K562 (cell line): ENCODE measurements around the gene CSMD2. TPM values are rescaled to one million over a fixed set of nuclear protein-coding genes. Genes with fewer than 3 reads are reported as not detected.

Source experiments
- ATAC-seq: fragments of 200-7000 bp; cut with Tn5 transposase; 3 replicates; pipeline ENCODE4 v1.9.1; 2020; ENCODE audit warnings: moderate library complexity
- BruUV-seq: library from RNA; stranded (reverse); fragments of 400-500 nt; replicated peaks from 2 replicates; lab custom pipeline; 2021; lab: Mats Ljungman, UMichigan
- CTCF ChIA-PET: fragments of 300-600 bp; formaldehyde crosslinking; extraction: SDS; loops from one replicate; lab custom pipeline; 2021; ENCODE audit warnings: low intra/inter-chr PET ratio; lab: Yijun Ruan, JAX
- POLR2A ChIA-PET: fragments of 300-600, 350-650 bp; sonication (Branson Sonifier 250); formaldehyde crosslinking; extraction: SDS; loops from one replicate; lab custom pipeline; 2021; ENCODE audit warnings: antibody characterized with exemption, inconsistent platforms; lab: Yijun Ruan, JAX
- DNase-seq, 4 experiments: peaks; one replicate each; pipeline versions ENCODE4 v3.0.0 to v3.0.0-alpha.2; 2011 to 2018; ENCODE audit warnings: low spot score in 3 of 4, mixed read lengths in 3 of 4; ENCODE audit errors: extremely low read depth in 1 of 4
- FAIRE-seq: peaks from 2 replicates; lab custom pipeline; 2011; peaks lifted over from hg19 to GRCh38; lab: Jason Lieb, UNC
- H2AFZ ChIP-seq: 2 replicates; pipeline ENCODE4 v1.6.0; 2011; ENCODE audit warnings: low read depth, low read length, control low read depth, inconsistent platforms
- H3K27ac ChIP-seq: fragments of 200-600 bp; 3 replicates; pipeline ENCODE4 v1.8.0; 2011; ENCODE audit warnings: low read depth, mild to moderate bottlenecking, control low read depth, inconsistent platforms, low read length, moderate library complexity, mixed read lengths; ENCODE audit errors: extremely low read depth
- H3K27me3 ChIP-seq, 2 experiments: fragments of 300-600 bp in 1 of 2; 2 replicates in 1 of 2; 3 replicates in 1 of 2; pipeline versions ENCODE4 v1.6.0 to v1.8.0; 2011; ENCODE audit warnings: inconsistent platforms in 2 of 2, low read length in 2 of 2, mild to moderate bottlenecking in 1 of 2, mixed read lengths in 1 of 2, moderate library complexity in 1 of 2; ENCODE audit not compliant: control insufficient read depth in 2 of 2, insufficient read depth in 2 of 2
- H3K36me3 ChIP-seq: fragments of 300-600 bp; 3 replicates; pipeline ENCODE4 v1.8.0; 2011; ENCODE audit warnings: mild to moderate bottlenecking, low read length, inconsistent platforms; ENCODE audit not compliant: control insufficient read depth, insufficient read depth
- H3K4me1 ChIP-seq, 2 experiments: fragments of 200-600 bp in 1 of 2; replicated peaks in 1 of 2; 2 replicates in 1 of 2; 3 replicates in 1 of 2; pipeline versions ENCODE4 v1.5.1 to v1.8.0; 2011; ENCODE audit warnings: inconsistent platforms in 2 of 2, low read length in 2 of 2, mild to moderate bottlenecking in 1 of 2, mixed read lengths in 1 of 2, moderate library complexity in 1 of 2; ENCODE audit not compliant: control insufficient read depth in 2 of 2, insufficient read depth in 2 of 2
- H3K4me2 ChIP-seq: 2 replicates; pipeline ENCODE4 v1.6.1; 2011; ENCODE audit warnings: low read length, control low read depth, inconsistent platforms, mixed read lengths; ENCODE audit not compliant: insufficient read depth
- H3K4me3 ChIP-seq: fragments of 200-600 bp; sonication (generic), shearing (Covaris generic); 2 replicates; pipeline ENCODE4 v1.5.1; 2016; ENCODE audit warnings: control low read depth, inconsistent platforms
- H3K79me2 ChIP-seq: fragments of 200-600 bp; 3 replicates; pipeline ENCODE4 v1.8.0; 2011; ENCODE audit warnings: low read length, inconsistent platforms; ENCODE audit not compliant: control insufficient read depth, insufficient read depth
- H3K9ac ChIP-seq, 2 experiments: 2 replicates each; pipeline versions ENCODE4 v1.6.0 to v1.6.1; 2011; ENCODE audit warnings: low read depth in 2 of 2, low read length in 2 of 2, control low read depth in 1 of 2, inconsistent platforms in 1 of 2, mild to moderate bottlenecking in 1 of 2, mixed read lengths in 1 of 2; ENCODE audit not compliant: insufficient read depth in 1 of 2
- H3K9me1 ChIP-seq: one replicate; pipeline ENCODE4 v1.6.0; 2011; ENCODE audit warnings: inconsistent platforms, mild to moderate bottlenecking, low read length, moderate library complexity; ENCODE audit not compliant: control insufficient read depth, insufficient read depth
- H3K9me3 ChIP-seq: replicated peaks from 2 replicates; pipeline ENCODE4 v1.5.1; 2011; ENCODE audit warnings: low read depth, low read length, inconsistent platforms; ENCODE audit not compliant: control insufficient read depth, insufficient read depth
- H4K20me1 ChIP-seq: replicated peaks from 2 replicates; pipeline ENCODE4 v1.6.1; 2011; ENCODE audit warnings: low read length, inconsistent platforms, mixed read lengths; ENCODE audit not compliant: control insufficient read depth, insufficient read depth
- ARID1B ChIP-seq: fragments of 450-650 bp; IDR thresholded peaks from 2 replicates; pipeline ENCODE4 v1.6.1; 2016; ENCODE audit warnings: antibody characterized with exemption, mild to moderate bottlenecking, inconsistent platforms
- BRCA1 ChIP-seq, 2 experiments: fragments of 450-650 bp in 1 of 2; sonication (generic) in 1 of 2; formaldehyde crosslinking in 1 of 2; IDR thresholded peaks; 2 replicates each; pipeline versions ENCODE4 v1.5.0 to v1.6.1; 2017 to 2020; ENCODE audit warnings: mild to moderate bottlenecking in 1 of 2, missing genetic modification reagents in 1 of 2
- CBFA2T2 ChIP-seq: fragments of 450-650 bp; conservative IDR thresholded peaks from 2 replicates; pipeline ENCODE4 v1.6.1; 2017; ENCODE audit warnings: mild to moderate bottlenecking
- CBFA2T3 ChIP-seq: fragments of 450-650 bp; IDR thresholded peaks from 2 replicates; pipeline ENCODE4 v1.6.1; 2017
- EP300 ChIP-seq: IDR thresholded peaks from 2 replicates; pipeline ENCODE4 v1.6.1; 2012; ENCODE audit warnings: low read length, improper control_type of control experiment
- KLF16 ChIP-seq: IDR thresholded peaks from 2 replicates; pipeline ENCODE4 v1.6.1; 2016; ENCODE audit warnings: antibody characterized with exemption
- MTA2 ChIP-seq: fragments of 450-650 bp; IDR thresholded peaks from 2 replicates; pipeline ENCODE4 v1.6.1; 2016; ENCODE audit warnings: low read depth
- NCOR1 ChIP-seq: fragments of 450-650 bp; IDR thresholded peaks from 2 replicates; pipeline ENCODE4 v1.6.1; 2016; ENCODE audit warnings: mild to moderate bottlenecking, moderate library complexity
- NFIC ChIP-seq: fragments of 450-650 bp; IDR thresholded peaks from 2 replicates; pipeline ENCODE4 v1.6.1; 2017; ENCODE audit warnings: mild to moderate bottlenecking, inconsistent platforms
- PML ChIP-seq: IDR thresholded peaks from 2 replicates; pipeline ENCODE4 v1.6.1; 2012; ENCODE audit warnings: low read length, inconsistent platforms
- POLR2AphosphoS5 ChIP-seq: IDR thresholded peaks from 2 replicates; pipeline ENCODE4 v1.6.1; 2011; ENCODE audit warnings: mild to moderate bottlenecking, low read depth, low read length, moderate library complexity; ENCODE audit not compliant: control insufficient read depth, insufficient read depth
- SAP30 ChIP-seq: fragments of 200-600 bp; sonication (generic); IDR thresholded peaks from 2 replicates; pipeline ENCODE4 v1.6.1; 2012; ENCODE audit warnings: borderline replicate concordance, low read depth, mild to moderate bottlenecking, moderate library complexity, low read length, control low read depth, inconsistent platforms; ENCODE audit not compliant: insufficient read depth, poor library complexity, severe bottlenecking
- SMARCA4 ChIP-seq: fragments of 450-650 bp; IDR thresholded peaks from 2 replicates; pipeline ENCODE4 v1.6.1; 2016
- STAT5B ChIP-seq: fragments of 250-450 bp; sonication (Bioruptor Pico); IDR thresholded peaks from 2 replicates; pipeline ENCODE4 v1.8.0; 2021; ENCODE audit warnings: mild to moderate bottlenecking, inconsistent platforms
- TAL1 ChIP-seq: fragments of 450-650 bp; IDR thresholded peaks from 2 replicates; pipeline ENCODE4 v1.6.1; 2016; ENCODE audit warnings: mild to moderate bottlenecking
- TCF3 ChIP-seq: sonication (generic); formaldehyde crosslinking; IDR thresholded peaks from 2 replicates; pipeline ENCODE4 v1.4.0; 2020; ENCODE audit warnings: mild to moderate bottlenecking, missing genetic modification reagents
- TEAD4 ChIP-seq, 2 experiments: sonication (generic) in 1 of 2; formaldehyde crosslinking in 1 of 2; IDR thresholded peaks; 2 replicates each; pipeline versions ENCODE4 v1.6.1 to v1.8.0; 2012 to 2022; ENCODE audit warnings: borderline replicate concordance in 1 of 2, inconsistent platforms in 1 of 2, low read length in 1 of 2, mild to moderate bottlenecking in 1 of 2, missing genetic modification reagents in 1 of 2
- ZNF347 ChIP-seq: fragments of 450-650 bp; formaldehyde crosslinking; IDR thresholded peaks from 2 replicates; pipeline ENCODE4 v1.4.0; 2020; ENCODE audit warnings: low read depth, mild to moderate bottlenecking, moderate library complexity
- ZNF766 ChIP-seq: fragments of 200-800 bp; sonication (Bioruptor generic); conservative IDR thresholded peaks from 2 replicates; pipeline ENCODE4 v1.6.1; 2016; ENCODE audit warnings: missing genetic modification characterization, missing compliant biosample characterization
- WGBS: fragments of 100-300 bp; shearing (Covaris generic); methylation state at CpG from one replicate; pipeline ENCODE4 v1.1.6; 2016; ENCODE audit warnings: low coverage, mixed read lengths; ENCODE audit not compliant: insufficient coverage; ENCODE audit errors: missing lambda C conversion rate; 5-methylcytosine and 5-hydroxymethylcytosine counted together
- in situ Hi-C: fragments of 300-500 bp; cut with MboI; formaldehyde crosslinking; loops from 4 replicates; pipeline ENCODE4 v1.15.0; 2018; ENCODE audit warnings: inconsistent platforms, mixed read lengths
- intact Hi-C: fragments of 100-400 bp; cut with micrococcal nuclease; formaldehyde crosslinking; loops from 2 replicates; pipeline ENCODE4 v1.14.2; 2022
- polyA plus RNA-seq, 8 experiments: library from polyadenylated mRNA; depleted of rRNA in 4 of 8; stranded (reverse) in 5 of 8; unstranded in 3 of 8; fragments of >200 nt; fragmentation: Nextera tagmentation in 2 of 8; fragmentation: Illumina TruSeq in 1 of 8; extraction: Ambion mirVana in 2 of 8; extraction: Trizol in 1 of 8; gene quantifications; 2 replicates each; pipeline versions ENCODE4 v1.2.1 to v1.2.3, GENCODE V29; 2011 to 2014; ENCODE audit warnings: inconsistent platforms in 1 of 8, missing spikeins in 1 of 8
- total RNA-seq, 7 experiments: library from RNA; depleted of rRNA in 6 of 7; stranded (reverse); fragments of >200 nt in 6 of 7; fragmentation: Illumina TruSeq in 2 of 7; extraction: Trizol in 2 of 7; gene quantifications; 2 replicates each; pipeline versions ENCODE4 v1.2.1 to v1.2.3, GENCODE V29; 2011 to 2021; ENCODE audit warnings: low replicate concordance in 1 of 7

CSMD2 gene
- total and polyA plus RNA-seq, 9 of the 15 experiments (the other 6 are each of a cell fraction or from before 2014, with no cell fraction given), result not detected

- Histone ChIP-seq H2AFZ (no peak overlapping the region), H3K27me3 (peaks cover 0 to 1% of the 10 kb centered on the region in 2 experiments; a peak in 1 of 5 replicates), H3K4me2 (no peak overlapping the region), H4K20me1 (0 out of 2 replicates have a peak, but pooled peaks cover 2% of the 10 kb centered on the region), H3K9ac (no peak overlapping the region), H3K4me3 (no peak overlapping the region), H3K36me3 (no peaks in the 10 kb centered on the region)
- BruUV-seq, result no TSS peak
- TF ChIP-seq ARID1B, result peak; percentile 75
- peak; percentile 62 for TF ChIP-seq TCF3 (CRISPR knock-in tag)
- TF ChIP-seq EP300, result peak; percentile 33; the same call in 1 of the 2 replicates
- TF ChIP-seq POLR2AphosphoS5, result 0 out of 2 replicates have a peak, but pooled peaks have one; percentile 42
- TF ChIP-seq SAP30, result no peak
- 0 out of 2 replicates have a peak, but pooled peaks have one; percentile 11 for TF ChIP-seq NFIC
- peak; percentile 82 for TF ChIP-seq CBFA2T3
- no peak for TF ChIP-seq STAT5B (CRISPR knock-in tag)
- TF ChIP-seq TAL1, result peak; percentile 84
- TF ChIP-seq ZNF766 (CRISPR knock-in tag), result 0 out of 2 replicates have a peak, but pooled peaks have one; percentile 35
- peak; percentile 29; the same call in 1 of the 2 replicates for TF ChIP-seq KLF16
- TF ChIP-seq SMARCA4, result peak; percentile 16; the same call in 1 of the 2 replicates
- no peak for TF ChIP-seq BRCA1 (IDR thresholded peaks at IDR 0.05)
- TF ChIP-seq BRCA1 (CRISPR knock-in tag; IDR thresholded peaks at IDR 0.05), result no peak
- TF ChIP-seq MTA2, result peak; percentile 56; the same call in 1 of the 2 replicates
- TF ChIP-seq CBFA2T2, result peak; percentile 81
- peak; percentile 84 for TF ChIP-seq TEAD4 (IDR thresholded peaks at IDR 0.05; ENCODE audit: low read length)
- TF ChIP-seq TEAD4 (CRISPR knock-in tag; IDR thresholded peaks at IDR 0.05; ENCODE audit: borderline replicate concordance), result no peak
- peak; percentile 66; the same call in 1 of the 2 replicates for TF ChIP-seq NCOR1
- peak; percentile 59; the same call in 1 of the 2 replicates for TF ChIP-seq PML
- TF ChIP-seq ZNF347, result no peak
- TF ChIP-seq, all 486 proteins: peak for 15
- FAIRE-seq (no peak), ATAC-seq (no peak), DNase-seq (peak in 2 of 4 experiments; percentile 21 to 38)
- no peak overlapping the region for H3K27ac ChIP-seq
- intact Hi-C loops, result no loop called here
- no peaks in the 10 kb centered on the region for H3K9me3 ChIP-seq
- ChIA-PET POLR2A (interaction anchor here (1.0 kb wide), 1 partner anchor 17 kb away, joined by 3 read pairs; no protein-coding TSS in a partner anchor), CTCF (no interaction called here)
- H3K9me1 ChIP-seq, result no peaks in the 10 kb centered on the region
- H3K4me1 ChIP-seq, result peaks cover 0 to 6% of the 10 kb centered on the region in 2 experiments; a peak in 2 of 5 replicates
- H3K79me2 ChIP-seq, result no peaks in the 10 kb centered on the region
- in situ Hi-C loops, result no loop called here
- under 1% methylated on average over 6 of the region's 6 CpGs for WGBS
Measured at GRCh38 chr1:33902486-33903209, 262.4 kb downstream of the CSMD2 start.
